KOPT-K1 (cell line): ENCODE results near the gene NEU4.
"Not testable (repeated sequence)": the region's sequence is repeated elsewhere in the genome, so short reads cannot be mapped to it uniquely, and the experiment has no call there.

Experiments used
- H3K27ac ChIP-seq: fragments of 200-600 bp; sonication (generic); 2 replicates; pipeline ENCODE4 v1.5.1; 2016; ENCODE audit warnings: antibody characterized with exemption, mild to moderate bottlenecking, low read depth, low read length; ENCODE audit not compliant: poor library complexity, severe bottlenecking
- H3K36me3 ChIP-seq: fragments of 200-600 bp; sonication (generic); 2 replicates; pipeline ENCODE4 v1.5.1; 2017; ENCODE audit warnings: antibody characterized with exemption, mild to moderate bottlenecking, low read length, moderate library complexity; ENCODE audit not compliant: insufficient read depth
- H3K9me3 ChIP-seq: fragments of 200-600 bp; sonication (generic); 2 replicates; pipeline ENCODE4 v1.5.1; 2017; ENCODE audit warnings: antibody characterized with exemption, low read length, mild to moderate bottlenecking; ENCODE audit not compliant: insufficient read depth, poor library complexity, severe bottlenecking

The NEU4 gene

DNA sequence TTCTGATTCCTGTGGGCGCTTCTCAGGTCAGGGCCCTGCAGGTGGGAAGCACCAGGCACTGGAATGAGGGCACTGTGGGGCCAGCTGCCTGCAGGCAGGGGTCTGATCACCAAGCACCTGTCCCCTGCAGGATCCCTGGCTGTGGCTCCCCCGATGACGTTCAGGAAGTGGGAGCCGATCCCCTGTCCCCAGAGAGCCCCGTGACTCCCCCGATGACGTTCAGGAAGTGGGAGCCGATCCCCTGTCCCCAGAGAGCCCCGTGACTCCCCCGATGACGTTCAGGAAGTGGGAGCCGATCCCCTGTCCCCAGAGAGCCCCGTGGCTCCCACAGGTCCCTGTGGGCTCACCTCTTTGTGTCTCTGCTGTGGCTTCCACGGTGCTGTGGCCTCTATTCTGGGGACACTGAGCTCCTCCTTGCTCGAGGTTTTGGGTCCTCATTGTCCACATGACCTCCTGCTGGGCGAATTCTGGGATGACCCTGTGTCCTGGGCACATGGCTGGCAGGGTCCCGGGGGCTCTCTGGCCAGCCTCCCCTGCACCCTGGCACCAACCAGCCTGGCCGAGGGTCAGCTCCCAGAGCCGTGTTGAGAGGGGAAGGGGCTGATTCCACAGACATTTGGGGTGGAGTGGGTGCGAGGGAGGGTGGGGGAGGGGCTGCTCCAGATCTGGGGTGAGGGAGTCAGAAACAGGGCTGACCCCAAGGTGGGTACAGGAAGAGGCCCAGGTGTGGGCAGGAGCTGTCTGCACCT, 4.8 kb downstream of the NEU4 start:
- Histone ChIP-seq H3K9me3 (no peaks in the 10 kb centered on the region), H3K36me3 (no peaks in the 10 kb centered on the region), H3K27ac (no peak overlapping the region)

DNA sequence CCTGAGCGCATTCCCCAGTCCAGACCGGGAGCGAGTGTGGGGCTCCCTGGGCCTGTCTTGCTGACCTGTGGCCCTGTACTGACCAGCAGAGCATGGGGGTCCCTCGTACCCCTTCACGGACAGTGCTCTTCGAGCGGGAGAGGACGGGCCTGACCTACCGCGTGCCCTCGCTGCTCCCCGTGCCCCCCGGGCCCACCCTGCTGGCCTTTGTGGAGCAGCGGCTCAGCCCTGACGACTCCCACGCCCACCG, 5.3 kb downstream of the NEU4 start:
- Histone ChIP-seq H3K27ac (no peak overlapping the region), H3K9me3 (no peaks in the 10 kb centered on the region), H3K36me3 (no peaks in the 10 kb centered on the region)

DNA sequence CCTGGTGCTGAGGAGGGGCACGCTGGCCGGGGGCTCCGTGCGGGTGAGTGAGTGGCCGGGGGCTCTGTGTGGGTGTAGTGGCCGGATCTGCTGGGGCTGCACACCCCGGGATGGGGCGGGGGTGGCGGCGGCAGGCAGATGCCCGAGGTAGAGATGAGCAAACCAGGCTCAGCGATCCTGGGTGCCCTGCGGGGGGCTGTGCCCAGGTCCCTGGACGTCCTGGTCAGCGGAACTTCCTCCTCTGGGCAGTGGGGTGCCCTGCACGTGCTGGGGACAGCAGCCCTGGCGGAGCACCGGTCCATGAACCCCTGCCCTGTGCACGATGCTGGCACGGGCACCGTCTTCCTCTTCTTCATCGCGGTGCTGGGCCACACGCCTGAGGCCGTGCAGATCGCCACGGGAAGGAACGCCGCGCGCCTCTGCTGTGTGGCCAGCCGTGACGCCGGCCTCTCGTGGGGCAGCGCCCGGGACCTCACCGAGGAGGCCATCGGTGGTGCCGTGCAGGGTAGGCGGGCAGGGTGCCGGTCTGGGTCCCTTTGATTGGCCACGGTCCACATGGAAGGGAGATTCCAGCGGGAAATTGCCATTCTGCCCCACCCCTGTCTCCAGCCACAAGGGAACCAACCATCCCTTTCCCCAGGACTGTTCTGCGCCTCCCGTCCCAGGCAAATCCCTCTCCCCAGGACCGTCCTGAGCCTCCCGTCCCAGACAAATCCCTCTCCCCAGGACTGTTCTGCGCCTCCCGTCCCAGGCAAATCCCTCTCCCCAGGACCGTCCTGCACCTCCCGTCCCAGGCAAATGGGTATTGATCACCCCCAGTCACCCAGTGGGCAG, 5.9 kb downstream of the NEU4 start:
- H3K36me3 ChIP-seq = no peaks in the 10 kb centered on the region
- no peaks in the 10 kb centered on the region for H3K9me3 ChIP-seq
- no peak overlapping the region for H3K27ac ChIP-seq

DNA sequence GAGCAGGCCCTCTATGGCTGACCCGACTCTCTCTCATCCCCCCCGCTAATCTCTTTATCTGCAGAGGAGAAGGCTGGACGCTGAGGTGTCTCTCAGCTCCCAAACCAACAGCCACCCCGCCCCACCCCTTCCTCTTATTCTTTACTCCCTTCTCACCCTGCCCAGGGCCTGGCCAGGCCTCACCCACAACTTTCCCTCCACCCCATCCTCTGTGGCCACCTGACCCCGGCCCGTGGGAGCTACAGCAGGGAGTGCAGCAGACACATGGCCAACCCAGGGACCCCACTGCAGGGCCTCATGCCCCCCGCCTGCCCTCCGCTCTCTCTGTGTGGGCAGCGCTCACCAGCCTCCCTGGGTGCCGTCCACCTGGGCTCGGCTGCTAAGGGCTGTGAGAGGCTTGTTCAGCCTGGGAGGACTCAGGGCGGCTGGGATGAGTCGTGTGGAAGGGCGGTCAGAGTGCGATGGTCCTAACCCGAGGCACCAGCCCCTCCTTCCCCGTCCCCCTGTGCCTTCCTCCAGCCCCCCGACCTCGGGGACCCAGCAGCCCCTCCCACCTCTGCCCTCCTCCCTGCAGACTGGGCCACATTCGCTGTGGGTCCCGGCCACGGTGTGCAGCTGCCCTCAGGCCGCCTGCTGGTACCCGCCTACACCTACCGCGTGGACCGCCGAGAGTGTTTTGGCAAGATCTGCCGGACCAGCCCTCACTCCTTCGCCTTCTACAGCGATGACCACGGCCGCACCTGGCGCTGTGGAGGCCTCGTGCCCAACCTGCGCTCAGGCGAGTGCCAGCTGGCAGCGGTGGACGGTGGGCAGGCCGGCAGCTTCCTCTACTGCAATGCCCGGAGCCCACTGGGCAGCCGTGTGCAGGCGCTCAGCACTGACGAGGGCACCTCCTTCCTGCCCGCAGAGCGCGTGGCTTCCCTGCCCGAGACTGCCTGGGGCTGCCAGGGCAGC, 6.8 kb downstream of the NEU4 start:
- H3K36me3 ChIP-seq = no peaks in the 10 kb centered on the region
- no peak overlapping the region for H3K27ac ChIP-seq
- no peaks in the 10 kb centered on the region for H3K9me3 ChIP-seq

DNA sequence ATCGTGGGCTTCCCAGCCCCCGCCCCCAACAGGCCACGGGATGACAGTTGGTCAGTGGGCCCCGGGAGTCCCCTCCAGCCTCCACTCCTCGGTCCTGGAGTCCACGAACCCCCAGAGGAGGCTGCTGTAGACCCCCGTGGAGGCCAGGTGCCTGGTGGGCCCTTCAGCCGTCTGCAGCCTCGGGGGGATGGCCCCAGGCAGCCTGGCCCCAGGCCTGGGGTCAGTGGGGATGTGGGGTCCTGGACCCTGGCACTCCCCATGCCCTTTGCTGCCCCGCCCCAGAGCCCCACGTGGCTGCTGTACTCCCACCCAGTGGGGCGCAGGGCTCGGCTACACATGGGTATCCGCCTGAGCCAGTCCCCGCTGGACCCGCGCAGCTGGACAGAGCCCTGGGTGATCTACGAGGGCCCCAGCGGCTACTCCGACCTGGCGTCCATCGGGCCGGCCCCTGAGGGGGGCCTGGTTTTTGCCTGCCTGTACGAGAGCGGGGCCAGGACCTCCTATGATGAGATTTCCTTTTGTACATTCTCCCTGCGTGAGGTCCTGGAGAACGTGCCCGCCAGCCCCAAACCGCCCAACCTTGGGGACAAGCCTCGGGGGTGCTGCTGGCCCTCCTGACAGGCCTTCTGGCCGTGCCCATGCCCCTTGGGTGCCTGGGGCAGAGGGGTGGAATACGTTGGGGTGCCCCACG, 7.6 kb downstream of the NEU4 start:
- Histone ChIP-seq H3K27ac (no peak overlapping the region), H3K9me3 (no peaks in the 10 kb centered on the region), H3K36me3 (no peaks in the 10 kb centered on the region)

DNA sequence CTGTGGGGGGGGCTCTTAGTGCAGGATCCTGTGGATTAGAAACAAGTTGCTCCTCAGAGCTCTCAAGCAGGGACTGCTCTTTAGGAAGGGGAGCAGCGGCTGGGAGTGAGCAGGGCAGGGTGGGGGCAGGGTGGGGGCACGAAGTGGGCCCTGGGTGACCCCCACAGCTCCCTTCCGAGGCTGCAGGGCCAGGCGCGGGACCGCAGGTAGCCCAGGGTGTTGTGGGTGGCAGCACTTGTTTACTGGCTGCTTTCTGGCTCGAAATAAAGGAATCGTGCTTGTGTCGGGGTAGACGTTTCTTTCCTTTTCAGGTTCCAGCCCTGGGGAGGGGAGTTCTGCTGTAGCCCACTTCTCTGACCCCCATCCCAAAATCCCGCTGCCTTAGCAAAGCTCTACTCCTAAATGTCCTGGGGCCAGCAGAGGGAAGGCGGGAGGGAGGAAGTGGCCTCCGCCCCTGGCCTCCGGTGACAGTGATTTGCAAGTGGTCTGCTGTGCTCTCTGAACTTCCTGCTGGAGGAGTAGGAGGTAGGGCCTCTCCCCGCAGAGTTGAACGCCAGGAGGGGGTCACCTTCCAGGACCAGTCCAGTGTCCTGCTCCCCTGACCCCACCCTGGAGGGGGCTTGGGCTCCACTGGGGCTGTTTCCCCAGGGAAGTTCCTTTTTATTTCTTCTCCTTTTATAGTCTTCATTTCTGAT, 8.3 kb downstream of the NEU4 start:
- H3K36me3 ChIP-seq = no peaks in the 10 kb centered on the region
- H3K9me3 ChIP-seq = no peaks in the 10 kb centered on the region
- H3K27ac ChIP-seq = no peak overlapping the region

DNA sequence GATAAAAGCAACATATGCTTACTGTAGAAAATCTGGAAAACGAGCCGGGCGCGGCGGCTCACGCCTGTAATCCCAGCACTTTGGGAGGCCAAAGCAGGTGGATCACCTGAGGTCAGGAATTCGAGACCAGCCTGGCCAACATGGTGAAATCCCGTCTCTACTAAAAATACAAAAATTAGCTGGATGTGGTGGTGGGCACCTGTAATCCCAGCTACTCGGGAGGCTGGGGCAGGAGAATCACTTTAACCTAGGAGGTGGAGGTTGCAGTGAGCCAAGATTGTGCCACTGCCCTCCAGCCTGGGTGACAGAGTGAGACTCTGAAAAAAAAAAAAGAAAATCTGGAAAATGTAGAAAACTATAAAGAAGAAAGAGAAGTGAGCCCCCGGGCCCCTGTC, 8.8 kb downstream of the NEU4 start:
- not testable (repeated sequence) for H3K9me3 ChIP-seq, H3K36me3 ChIP-seq, H3K27ac ChIP-seq

DNA sequence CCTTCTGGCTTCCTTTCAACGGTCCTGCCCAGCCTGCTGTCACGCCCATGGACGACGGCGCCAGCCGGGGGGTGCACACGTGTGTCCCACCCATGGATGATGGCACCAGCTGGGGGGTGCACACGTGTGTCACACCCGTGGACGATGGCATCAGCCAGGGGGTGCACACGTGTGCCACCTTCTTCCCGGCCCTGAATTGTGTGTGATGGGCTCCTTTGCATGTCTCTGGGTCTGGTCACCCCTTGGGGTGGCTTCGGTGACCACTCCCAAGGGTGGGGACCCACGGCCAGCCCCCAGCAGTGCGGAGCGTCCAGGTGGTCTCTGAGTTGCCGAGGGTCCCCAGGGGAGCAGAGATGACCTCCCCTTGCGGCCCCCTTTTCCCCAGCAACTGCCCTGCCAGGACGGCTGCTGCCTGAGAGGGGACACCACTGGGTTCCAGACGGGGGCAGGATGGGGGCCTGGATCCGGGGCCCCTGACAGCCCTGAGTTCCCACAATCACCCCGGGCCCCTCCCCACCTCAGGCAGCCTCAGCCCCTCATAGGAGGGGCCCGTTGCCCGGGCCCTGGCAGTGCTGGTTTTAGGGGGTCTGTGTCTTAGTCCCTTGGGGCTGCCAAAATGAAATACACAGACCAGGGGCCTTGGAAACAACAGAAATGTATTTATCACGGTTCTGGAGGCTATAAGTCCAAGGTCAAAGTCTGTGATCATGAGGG, 9.4 kb downstream of the NEU4 start:
- no peak overlapping the region for H3K27ac ChIP-seq
- H3K9me3 ChIP-seq = no peaks in the 10 kb centered on the region
- H3K36me3 ChIP-seq = no peaks in the 10 kb centered on the region

DNA sequence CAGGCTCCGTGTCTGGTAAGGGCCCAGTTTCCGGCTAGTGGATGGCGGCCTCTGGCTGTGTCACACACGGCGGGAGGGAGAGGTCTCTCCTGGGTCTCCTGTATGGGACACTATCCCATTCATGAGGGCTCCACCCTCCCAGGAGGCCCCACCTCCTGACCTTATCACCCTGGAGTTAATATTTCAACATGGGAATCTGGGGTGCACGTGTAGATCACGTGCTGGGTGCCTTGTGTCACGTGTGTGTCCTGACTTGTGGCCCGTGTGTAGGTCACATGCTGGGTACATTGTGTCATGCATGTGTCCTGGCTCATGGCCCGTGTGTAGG, 9.9 kb downstream of the NEU4 start:
- Histone ChIP-seq H3K36me3 (no peaks in the 10 kb centered on the region), H3K9me3 (no peaks in the 10 kb centered on the region), H3K27ac (no peak overlapping the region)

DNA sequence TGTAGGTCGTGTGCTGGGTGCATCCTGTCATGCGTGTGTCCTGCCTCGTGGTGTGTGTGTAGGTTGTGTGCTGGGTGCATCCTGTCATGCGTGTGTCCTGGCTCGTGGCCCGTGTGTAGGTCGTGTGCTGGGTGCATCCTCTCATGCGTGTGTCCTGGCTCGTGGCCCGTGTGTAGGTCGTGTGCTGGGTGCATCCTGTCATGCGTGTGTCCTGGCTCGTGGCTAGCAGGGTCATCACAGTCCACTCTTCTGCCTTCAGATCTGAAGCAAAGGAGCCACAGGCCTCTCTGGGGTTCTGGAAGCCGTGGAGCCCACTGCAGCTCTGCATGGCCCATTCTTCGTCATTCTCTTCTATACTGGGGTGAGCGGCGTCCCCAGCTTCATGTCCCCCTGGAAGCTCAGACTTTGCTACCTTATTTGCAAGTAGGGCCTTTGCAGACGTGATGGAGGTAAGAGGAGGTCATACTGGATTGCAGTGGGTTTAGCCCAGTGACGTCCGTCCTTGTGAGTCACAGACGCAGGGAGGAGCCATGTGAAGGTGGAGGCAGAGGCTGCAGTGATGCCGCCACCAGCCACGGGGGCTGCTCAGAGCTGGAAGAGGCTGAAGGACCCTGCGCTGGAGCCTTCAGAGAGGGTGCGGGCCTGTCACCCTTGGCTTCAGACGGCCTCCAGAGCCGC, 11.1 kb downstream of the NEU4 start:
- not testable (repeated sequence) for H3K36me3 ChIP-seq, H3K27ac ChIP-seq, H3K9me3 ChIP-seq

DNA sequence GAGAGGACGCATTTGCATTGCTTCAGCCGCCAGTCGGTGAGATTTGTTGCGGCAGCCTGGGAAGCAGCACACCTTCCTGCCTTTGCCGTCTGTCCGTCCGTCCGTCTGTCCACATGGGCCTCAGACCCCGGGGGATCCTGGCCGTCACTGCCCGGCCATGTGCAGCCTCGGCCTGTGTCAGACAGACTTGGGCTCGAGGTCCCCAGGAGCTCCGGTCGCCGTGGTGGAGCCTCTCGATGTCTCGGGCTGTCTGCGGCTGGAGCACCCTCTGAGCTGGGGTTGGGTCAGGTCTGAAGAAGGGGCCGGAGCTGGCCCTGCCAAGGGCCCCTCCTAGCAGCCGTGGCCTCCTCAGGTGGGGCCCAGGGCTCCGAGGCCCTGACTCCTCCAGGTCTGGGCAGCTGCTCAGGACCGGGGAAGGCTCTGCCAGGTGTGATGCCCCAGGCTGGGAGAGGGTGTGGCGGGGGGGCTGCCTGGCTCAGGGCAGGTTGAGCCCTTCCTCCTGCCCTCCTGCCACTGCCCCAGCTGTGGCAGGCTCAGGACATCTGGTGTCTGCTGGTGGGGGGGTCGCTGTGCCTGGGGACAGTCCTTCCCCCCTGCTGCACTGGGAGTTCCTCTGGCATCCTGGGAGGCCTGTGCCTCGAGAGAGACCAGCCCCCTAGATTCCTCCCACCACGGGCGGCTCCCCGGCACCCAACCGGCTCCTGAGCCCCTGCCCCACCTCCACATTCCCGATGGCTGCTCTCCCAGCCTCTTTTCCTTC, 11.8 kb downstream of the NEU4 start:
- H3K9me3 ChIP-seq = peaks cover 2% of the 10 kb centered on the region
- H3K27ac ChIP-seq = no peak overlapping the region
- no peaks in the 10 kb centered on the region for H3K36me3 ChIP-seq

DNA sequence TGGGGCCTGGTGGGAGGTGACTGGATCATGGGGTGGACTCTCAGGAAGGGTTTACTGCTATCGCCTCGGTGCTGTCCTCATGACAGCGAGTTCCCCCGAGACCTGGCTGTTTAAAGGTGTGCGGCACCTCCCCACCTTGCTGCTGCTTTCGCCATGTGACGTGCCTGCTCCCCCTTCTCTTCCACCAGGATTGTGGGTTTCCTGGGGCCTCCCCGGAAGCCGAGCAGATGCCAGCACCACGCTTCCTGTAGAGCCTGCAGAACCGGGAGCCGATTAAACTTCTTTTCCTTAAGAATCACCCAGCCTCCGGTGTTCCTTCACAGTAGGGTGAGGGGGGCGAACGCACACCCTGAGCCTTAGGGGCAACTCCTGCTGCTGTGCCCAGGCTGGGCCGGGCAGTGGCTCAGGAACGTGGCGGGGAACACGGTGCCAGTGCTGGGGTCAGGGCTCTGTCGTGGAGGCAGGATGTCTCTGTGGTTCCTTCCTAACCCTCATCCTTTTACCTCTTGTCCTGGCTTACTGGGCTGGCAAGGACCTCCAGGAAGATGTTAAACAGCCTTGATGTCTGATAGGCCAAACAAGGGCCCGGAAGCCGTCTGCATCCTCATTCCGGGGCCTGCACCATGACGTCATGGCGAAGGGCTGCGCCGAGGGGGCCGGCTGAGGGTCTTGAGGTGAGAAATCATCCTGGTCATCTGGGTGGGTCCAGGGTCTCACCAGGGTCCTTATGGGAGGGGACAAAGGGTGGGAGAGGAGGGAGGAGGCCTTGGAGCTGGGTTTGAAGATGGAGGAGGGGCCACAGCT, 12.7 kb downstream of the NEU4 start:
- Histone ChIP-seq H3K9me3 (peaks cover 9% of the 10 kb centered on the region), H3K27ac (no peak overlapping the region), H3K36me3 (no peaks in the 10 kb centered on the region)
